ENCODE measurements around the gene CELF2.

Gene CELF2

DNA sequence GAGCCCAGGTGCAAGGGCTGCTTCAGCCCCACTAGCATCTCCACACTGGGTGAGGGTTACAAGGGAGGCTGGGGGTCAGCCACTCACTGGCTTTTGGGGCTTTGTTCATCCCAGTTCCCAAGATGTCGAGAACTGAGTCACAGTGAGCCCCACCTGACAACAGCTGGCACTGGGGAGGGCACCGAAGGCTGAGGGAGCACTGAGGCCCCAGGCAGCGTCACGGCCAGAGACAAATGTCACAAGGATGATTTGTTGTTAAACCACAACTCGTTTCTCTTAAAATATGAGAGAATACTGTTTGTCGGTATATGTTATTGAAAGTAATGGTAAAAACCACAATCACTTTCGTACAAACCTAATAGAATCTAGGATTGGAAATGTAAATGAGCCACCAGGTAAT is 219.9 kb downstream of the CELF2 start:
- Histone ChIP-seq H4K20me1 (ENCODE audit: insufficient read depth, low read length) (peaks cover 43% of the 10 kb centered on the region), H3K4me2 (ENCODE audit: insufficient read depth, low read length) (no peak overlapping the region), H3K79me2 (ENCODE audit: insufficient read depth, low read length) (peaks cover 69% of the 10 kb centered on the region)

DNA sequence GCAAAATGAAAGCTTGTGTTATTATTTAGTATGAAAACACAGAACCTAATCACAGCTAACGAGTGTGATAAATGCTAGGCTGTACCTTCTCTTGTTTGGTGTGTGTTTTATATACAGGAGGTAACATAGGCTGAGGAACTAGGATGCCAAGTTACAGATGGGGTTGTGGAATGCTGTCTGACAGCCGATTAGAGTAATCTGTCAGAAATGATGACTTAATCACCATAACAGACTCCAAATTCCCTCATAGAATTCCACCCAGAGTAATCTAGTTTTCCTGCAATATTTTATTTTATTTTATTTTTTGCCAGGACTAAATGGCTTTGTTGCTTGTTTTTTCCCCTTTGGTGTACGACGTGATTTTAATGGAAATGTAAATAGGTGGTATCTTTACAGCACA is 221.2 kb downstream of the CELF2 start:
- peaks cover 50% of the 10 kb centered on the region for H4K20me1 ChIP-seq (ENCODE audit: insufficient read depth, low read length)
- peaks cover 4% of the 10 kb centered on the region; the same call in 1 of the 2 replicates for H3K36me3 ChIP-seq (ENCODE audit: insufficient read depth, low read length)
- H3K4me3 ChIP-seq (ENCODE audit: low read depth in 1 of 2, low read length in 2 of 2), result no peak overlapping the region
- TF ChIP-seq EZH2 (IDR thresholded peaks at IDR 0.05; ENCODE audit: borderline replicate concordance, low read depth, low read length, severe bottlenecking), result no peak
- TF ChIP-seq, protein P1, sequence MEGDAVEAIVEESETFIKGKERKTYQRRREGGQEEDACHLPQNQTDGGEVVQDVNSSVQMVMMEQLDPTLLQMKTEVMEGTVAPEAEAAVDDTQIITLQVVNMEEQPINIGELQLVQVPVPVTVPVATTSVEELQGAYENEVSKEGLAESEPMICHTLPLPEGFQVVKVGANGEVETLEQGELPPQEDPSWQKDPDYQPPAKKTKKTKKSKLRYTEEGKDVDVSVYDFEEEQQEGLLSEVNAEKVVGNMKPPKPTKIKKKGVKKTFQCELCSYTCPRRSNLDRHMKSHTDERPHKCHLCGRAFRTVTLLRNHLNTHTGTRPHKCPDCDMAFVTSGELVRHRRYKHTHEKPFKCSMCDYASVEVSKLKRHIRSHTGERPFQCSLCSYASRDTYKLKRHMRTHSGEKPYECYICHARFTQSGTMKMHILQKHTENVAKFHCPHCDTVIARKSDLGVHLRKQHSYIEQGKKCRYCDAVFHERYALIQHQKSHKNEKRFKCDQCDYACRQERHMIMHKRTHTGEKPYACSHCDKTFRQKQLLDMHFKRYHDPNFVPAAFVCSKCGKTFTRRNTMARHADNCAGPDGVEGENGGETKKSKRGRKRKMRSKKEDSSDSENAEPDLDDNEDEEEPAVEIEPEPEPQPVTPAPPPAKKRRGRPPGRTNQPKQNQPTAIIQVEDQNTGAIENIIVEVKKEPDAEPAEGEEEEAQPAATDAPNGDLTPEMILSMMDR (IDR thresholded peaks at IDR 0.05; ENCODE audit: borderline replicate concordance, extremely low read depth, low read length, poor library complexity, severe bottlenecking), result no peak
- no peak overlapping the region for H3K9ac ChIP-seq (ENCODE audit: low read depth, low read length)
- no peak for ATAC-seq (ENCODE audit: insufficient read depth, low read depth)
- H3K9me3 ChIP-seq (ENCODE audit: insufficient read depth, low read length, severe bottlenecking), result no peaks in the 10 kb centered on the region
- no peak for DNase-seq
- peaks cover 72% of the 10 kb centered on the region for H3K79me2 ChIP-seq (ENCODE audit: insufficient read depth, low read length)
- no peak overlapping the region for H3K4me2 ChIP-seq (ENCODE audit: insufficient read depth, low read length)
- no peaks in the 10 kb centered on the region for H3K27me3 ChIP-seq (ENCODE audit: insufficient read depth, low read length, poor library complexity)
- no peak overlapping the region for H3K27ac ChIP-seq (ENCODE audit: low read length)
- no peak overlapping the region for H2AFZ ChIP-seq (ENCODE audit: low read depth, low read length)
- H3K4me1 ChIP-seq (ENCODE audit: insufficient read depth, low read length), result peaks cover 31% of the 10 kb centered on the region

More for the DNA sequence above, 219.9 kb downstream of the CELF2 start:
- Histone ChIP-seq H3K36me3 (ENCODE audit: insufficient read depth, low read length) (peaks cover 10% of the 10 kb centered on the region), H3K27me3 (ENCODE audit: insufficient read depth, low read length, poor library complexity) (no peaks in the 10 kb centered on the region), H3K27ac (ENCODE audit: low read length) (no peak overlapping the region), H2AFZ (ENCODE audit: low read depth, low read length) (no peak overlapping the region), H3K4me3 (ENCODE audit: low read depth in 1 of 2, low read length in 2 of 2) (no peak overlapping the region), H3K4me1 (ENCODE audit: insufficient read depth, low read length) (peaks cover 28% of the 10 kb centered on the region), H3K9ac (ENCODE audit: low read depth, low read length) (no peak overlapping the region), H3K9me3 (ENCODE audit: insufficient read depth, low read length, severe bottlenecking) (no peaks in the 10 kb centered on the region)
- ATAC-seq (ENCODE audit: insufficient read depth, low read depth), result no peak
- DNase-seq, result no peak
- TF ChIP-seq, protein P1 (IDR thresholded peaks at IDR 0.05; ENCODE audit: borderline replicate concordance, extremely low read depth, low read length, poor library complexity, severe bottlenecking), result no peak
- no peak for TF ChIP-seq EZH2 (IDR thresholded peaks at IDR 0.05; ENCODE audit: borderline replicate concordance, low read depth, low read length, severe bottlenecking)

DNA sequence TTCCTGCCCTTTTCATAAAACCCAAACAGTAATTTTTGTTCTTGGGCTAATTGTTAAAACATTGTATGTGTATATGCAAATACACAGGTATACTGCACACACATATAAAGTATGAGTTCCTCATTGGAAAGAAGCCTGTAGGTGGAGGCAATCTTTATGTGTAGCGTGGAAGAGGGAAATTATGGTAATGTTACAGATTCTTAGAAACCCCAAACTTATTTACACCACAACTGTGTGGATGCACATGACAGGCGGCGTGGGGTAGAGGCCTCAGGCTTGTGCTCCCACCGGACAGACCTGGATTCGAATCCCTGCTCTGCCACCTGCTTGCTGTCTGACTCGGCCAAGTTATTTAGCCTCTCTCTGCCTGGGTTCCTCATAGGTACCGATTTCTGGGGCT is 223.0 kb downstream of the CELF2 start:
- H3K9me3 ChIP-seq (ENCODE audit: insufficient read depth, low read length, severe bottlenecking), result no peaks in the 10 kb centered on the region
- no peak overlapping the region for H2AFZ ChIP-seq (ENCODE audit: low read depth, low read length)
- peaks cover 7% of the 10 kb centered on the region for H3K36me3 ChIP-seq (ENCODE audit: insufficient read depth, low read length)
- no peak overlapping the region for H3K4me2 ChIP-seq (ENCODE audit: insufficient read depth, low read length)
- H3K27me3 ChIP-seq (ENCODE audit: insufficient read depth, low read length, poor library complexity), result no peaks in the 10 kb centered on the region
- peaks cover 78% of the 10 kb centered on the region for H3K79me2 ChIP-seq (ENCODE audit: insufficient read depth, low read length)
- peaks cover 54% of the 10 kb centered on the region for H4K20me1 ChIP-seq (ENCODE audit: insufficient read depth, low read length)
- ATAC-seq (ENCODE audit: insufficient read depth, low read depth) (no peak), DNase-seq (no peak)
- no peak overlapping the region for H3K9ac ChIP-seq (ENCODE audit: low read depth, low read length)
- peaks cover 22% of the 10 kb centered on the region for H3K4me1 ChIP-seq (ENCODE audit: insufficient read depth, low read length)
- no peak overlapping the region for H3K4me3 ChIP-seq (ENCODE audit: low read depth in 1 of 2, low read length in 2 of 2)
- TF ChIP-seq EZH2 (IDR thresholded peaks at IDR 0.05; ENCODE audit: borderline replicate concordance, low read depth, low read length, severe bottlenecking), result no peak
- TF ChIP-seq, protein P1 (IDR thresholded peaks at IDR 0.05; ENCODE audit: borderline replicate concordance, extremely low read depth, low read length, poor library complexity, severe bottlenecking), result no peak
- peak overlapping the region; percentile 9; the same call in 1 of the 2 replicates for H3K27ac ChIP-seq (ENCODE audit: low read length)

Data from DND-41 (cell line).